B cell (primary cell): ENCODE results near the gene TWIST2.

Source experiments
- CTCF ChIP-seq: fragments of 200-600 bp; IDR thresholded peaks from one replicate; pipeline ENCODE4 v1.8.0; 2022; ENCODE audit warnings: antibody characterized with exemption, mild to moderate bottlenecking
- EZH2 ChIP-seq: IDR thresholded peaks from 2 replicates; pipeline ENCODE4 v1.6.1; 2012; ENCODE audit warnings: borderline replicate concordance, low read depth, mild to moderate bottlenecking, moderate library complexity, low read length; ENCODE audit not compliant: insufficient read depth, poor library complexity, severe bottlenecking

DNA sequence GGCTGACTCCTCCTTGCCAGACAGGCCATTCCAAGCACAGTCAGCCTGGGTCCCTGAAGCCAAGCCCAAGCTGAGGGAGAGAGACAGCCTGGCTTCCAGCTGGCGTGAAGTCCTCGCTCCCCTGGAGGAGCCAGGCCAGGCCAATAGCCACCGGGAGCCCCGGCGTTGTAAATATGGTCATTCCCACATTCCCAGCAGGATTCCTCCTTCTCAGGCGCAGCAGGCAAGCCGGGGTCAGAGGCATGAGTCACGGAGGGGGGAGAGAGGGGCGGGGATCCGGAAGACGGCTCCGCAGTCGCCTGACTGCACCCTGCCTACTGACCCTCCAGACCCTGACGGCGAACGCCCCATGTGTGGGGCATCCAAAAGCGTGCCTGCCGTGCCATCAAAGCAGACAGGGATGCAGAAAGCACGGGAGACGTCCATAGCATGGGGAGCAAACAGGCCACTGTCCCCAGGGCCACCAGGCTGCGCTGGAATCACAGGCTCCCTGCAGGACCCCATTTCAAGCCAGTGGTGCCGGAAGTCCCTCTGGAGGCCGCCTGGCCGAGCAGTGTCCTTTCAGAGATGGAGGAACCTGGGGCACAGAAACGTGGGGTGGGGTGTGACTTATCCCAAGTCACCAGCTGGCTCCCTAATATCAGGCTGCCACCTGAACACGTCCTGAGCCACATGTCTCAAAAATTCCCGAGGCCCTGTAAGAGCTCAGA lies 48.2 kb downstream of the TWIST2 start:
- TF ChIP-seq CTCF (no peak), EZH2 (no peak)
